GM23338 (cell line): ENCODE data around the gene ZSCAN26. TPM values are rescaled to one million over a fixed set of nuclear protein-coding genes. Genes with fewer than 3 reads are reported as not detected.

Experiments used
- ATAC-seq: fragments of 200-7000 bp; cut with Tn5 transposase; 3 replicates; pipeline ENCODE4 v1.9.1; 2020
- DNase-seq: peaks from one replicate; pipeline ENCODE4 v3.0.0-alpha.2; 2015; ENCODE audit warnings: low spot score
- H2AFZ ChIP-seq: fragments of 200-600 bp; sonication (generic); 2 replicates; pipeline ENCODE4 v1.8.0; 2016; ENCODE audit warnings: antibody characterized with exemption, mild to moderate bottlenecking, moderate library complexity
- H3F3A ChIP-seq: fragments of 200-600 bp; sonication (generic); replicated peaks from 2 replicates; pipeline ENCODE4 v1.8.0; 2017; ENCODE audit warnings: antibody characterized with exemption, mixed run types, low read depth
- H3K27ac ChIP-seq: fragments of 200-600 bp; sonication (generic); 2 replicates; pipeline ENCODE4 v1.6.1; 2016; ENCODE audit warnings: low read depth
- H3K27me3 ChIP-seq: fragments of 200-600 bp; sonication (generic); 2 replicates; pipeline ENCODE4 v1.8.0; 2016; ENCODE audit warnings: mild to moderate bottlenecking, mixed run types, moderate library complexity; ENCODE audit not compliant: insufficient read depth
- H3K36me3 ChIP-seq: fragments of 200-600 bp; sonication (generic); 2 replicates; pipeline ENCODE4 v1.8.0; 2016; ENCODE audit warnings: mild to moderate bottlenecking; ENCODE audit not compliant: insufficient read depth
- H3K4me1 ChIP-seq: fragments of 200-600 bp; sonication (generic); 2 replicates; pipeline ENCODE4 v1.8.0; 2016; ENCODE audit warnings: mild to moderate bottlenecking, moderate library complexity; ENCODE audit not compliant: insufficient read depth
- H3K4me2 ChIP-seq: fragments of 200-600 bp; sonication (generic); 2 replicates; pipeline ENCODE4 v1.7.1; 2017; ENCODE audit warnings: mixed run types
- H3K4me3 ChIP-seq: fragments of 200-600 bp; sonication (generic); 2 replicates; pipeline ENCODE4 v1.6.1; 2016; ENCODE audit warnings: mixed run types
- H3K79me2 ChIP-seq: fragments of 200-600 bp; sonication (generic); replicated peaks from 2 replicates; pipeline ENCODE4 v1.8.0; 2017; ENCODE audit warnings: mild to moderate bottlenecking; ENCODE audit not compliant: insufficient read depth
- H3K9me2 ChIP-seq: fragments of 200-600 bp; sonication (generic); 2 replicates; pipeline ENCODE4 v1.8.0; 2017; ENCODE audit not compliant: insufficient read depth
- H4K20me1 ChIP-seq: fragments of 200-600 bp; sonication (generic); replicated peaks from 2 replicates; pipeline ENCODE4 v1.8.0; 2017; ENCODE audit warnings: mild to moderate bottlenecking; ENCODE audit not compliant: insufficient read depth
- H3K27ac Mint-ChIP-seq: 2 replicates; pipeline ENCODE4 v1.8.0; 2020; ENCODE audit warnings: inconsistent platforms, mild to moderate bottlenecking, moderate library complexity, mixed read lengths
- H3K27me3 Mint-ChIP-seq: 3 replicates; pipeline ENCODE4 v1.8.0; 2022; ENCODE audit warnings: low read depth, mild to moderate bottlenecking, moderate library complexity, mixed read lengths, inconsistent platforms; ENCODE audit not compliant: insufficient read depth, poor library complexity
- H3K36me3 Mint-ChIP-seq: 3 replicates; pipeline ENCODE4 v1.8.0; 2021; ENCODE audit warnings: low read depth, mild to moderate bottlenecking, inconsistent platforms, moderate library complexity, mixed read lengths
- H3K4me1 Mint-ChIP-seq: 3 replicates; pipeline ENCODE4 v1.8.0; 2020; ENCODE audit warnings: mild to moderate bottlenecking, inconsistent platforms, mixed read lengths
- H3K4me3 Mint-ChIP-seq: 3 replicates; pipeline ENCODE4 v1.8.0; 2021; ENCODE audit warnings: moderate library complexity, mild to moderate bottlenecking, inconsistent platforms, mixed read lengths
- H3K9me3 Mint-ChIP-seq: 3 replicates; pipeline ENCODE4 v1.8.0; 2020; ENCODE audit warnings: moderate library complexity, mild to moderate bottlenecking, inconsistent platforms, mixed read lengths
- CREB1 ChIP-seq: fragments of 250-450 bp; sonication (Bioruptor Pico); IDR thresholded peaks from 2 replicates; pipeline ENCODE4 v1.5.0; 2020; ENCODE audit warnings: low read depth, mild to moderate bottlenecking, moderate library complexity
- CTCF ChIP-seq, 2 experiments: fragments of 200-600 bp in 1 of 2; sonication (generic) in 1 of 2; conservative IDR thresholded peaks; 2 replicates each; pipeline versions ENCODE4 v1.5.1 to v1.6.1; 2016 to 2017; ENCODE audit warnings: antibody characterized with exemption in 2 of 2, low read depth in 2 of 2, mild to moderate bottlenecking in 2 of 2, moderate library complexity in 1 of 2
- ETS1 ChIP-seq: IDR thresholded peaks from 2 replicates; pipeline ENCODE4 v1.6.1; 2016; ENCODE audit warnings: antibody characterized with exemption
- EZH2 ChIP-seq: fragments of 200-600 bp; sonication (generic); IDR thresholded peaks from one replicate; pipeline ENCODE4 v1.8.0; 2017; ENCODE audit warnings: antibody characterized with exemption, mild to moderate bottlenecking, low read depth; ENCODE audit not compliant: unreplicated experiment
- EZH2phosphoT487 ChIP-seq: fragments of 200-600 bp; sonication (generic); IDR thresholded peaks from one replicate; pipeline ENCODE4 v1.8.1; 2018; ENCODE audit warnings: antibody characterized with exemption; ENCODE audit not compliant: unreplicated experiment
- JUNB ChIP-seq: IDR thresholded peaks from one replicate; pipeline ENCODE4 v1.6.1; 2016; ENCODE audit warnings: antibody characterized with exemption; ENCODE audit not compliant: unreplicated experiment
- NANOG ChIP-seq: IDR thresholded peaks from 2 replicates; pipeline ENCODE4 v1.6.1; 2016; ENCODE audit warnings: antibody characterized with exemption, borderline replicate concordance
- POLR2AphosphoS5 ChIP-seq: IDR thresholded peaks from 2 replicates; pipeline ENCODE4 v1.6.1; 2016; ENCODE audit warnings: antibody characterized with exemption, low read depth
- REST ChIP-seq: IDR thresholded peaks from one replicate; pipeline ENCODE4 v1.6.1; 2018; ENCODE audit warnings: antibody characterized with exemption; ENCODE audit not compliant: unreplicated experiment
- STAT1 ChIP-seq: IDR thresholded peaks from one replicate; pipeline ENCODE4 v1.6.1; 2016; ENCODE audit warnings: antibody characterized with exemption; ENCODE audit not compliant: unreplicated experiment
- ZNF114 ChIP-seq: fragments of 250-450 bp; sonication (Bioruptor Pico); IDR thresholded peaks from 2 replicates; pipeline ENCODE4 v1.5.0; 2020; ENCODE audit warnings: mild to moderate bottlenecking, moderate library complexity
- ZNF331 ChIP-seq: fragments of 250-450 bp; sonication (Bioruptor Pico); IDR thresholded peaks from 2 replicates; pipeline ENCODE4 v1.5.0; 2020; ENCODE audit warnings: low read depth, mild to moderate bottlenecking, moderate library complexity
- ZNF462 ChIP-seq: fragments of 250-450 bp; sonication (Bioruptor Pico); IDR thresholded peaks from 2 replicates; pipeline ENCODE4 v1.5.0; 2020; ENCODE audit warnings: mild to moderate bottlenecking, moderate library complexity
- polyA plus RNA-seq: library from polyadenylated mRNA; unstranded; fragments of >200 nt; fragmentation: Nextera tagmentation; extraction: Ambion mirVana; gene quantifications from 2 replicates; pipeline ENCODE4 v1.2.1, GENCODE V29; 2016
- total RNA-seq: library from RNA; depleted of rRNA; stranded (reverse); fragments of >200 nt; shearing (Covaris generic); gene quantifications from 2 replicates; pipeline ENCODE4 v1.2.3, GENCODE V29; 2014

Gene ZSCAN26
- total and polyA plus RNA-seq, 2 experiments from 2014 or later, result 6.5 to 10.2 TPM

- Mint-ChIP-seq H3K4me1 (no peaks in the 10 kb centered on the region), H3K36me3 (peaks cover 4% of the 10 kb centered on the region; the same call in 2 of the 3 replicates), H3K4me3 (no peak overlapping the region), H3K27ac (no peak overlapping the region), H3K27me3 (no peaks in the 10 kb centered on the region), H3K9me3 (no peaks in the 10 kb centered on the region)
- H4K20me1 ChIP-seq, result 0 out of 2 replicates have a peak, but pooled peaks cover 5% of the 10 kb centered on the region
- H3K9me2 ChIP-seq, result no peaks in the 10 kb centered on the region
- H3K4me2 ChIP-seq, result no peak overlapping the region
- H3K27ac ChIP-seq, result no peak overlapping the region
- H3K4me1 ChIP-seq, result no peaks in the 10 kb centered on the region
- no peak overlapping the region for H2AFZ ChIP-seq
- TF ChIP-seq ZNF462 (CRISPR knock-in tag) (no peak), EZH2phosphoT487 (no peak), POLR2AphosphoS5 (no peak), CREB1 (CRISPR knock-in tag) (no peak), REST (no peak), EZH2 (no peak), CTCF (conservative IDR thresholded peaks at IDR 0.05; ENCODE audit: low read depth in 2 of 2) (no peak), ETS1 (no peak), ZNF331 (no peak), STAT1 (no peak), JUNB (no peak), NANOG (no peak), ZNF114 (no peak)
- no peaks in the 10 kb centered on the region for H3K27me3 ChIP-seq
- DNase-seq, result no peak
- H3F3A ChIP-seq, result no peaks in the 10 kb centered on the region
- ATAC-seq, result no peak
- no peak overlapping the region for H3K4me3 ChIP-seq
- H3K36me3 ChIP-seq, result no peaks in the 10 kb centered on the region
- H3K79me2 ChIP-seq, result no peaks in the 10 kb centered on the region
These were observed 28.4 kb downstream of the ZSCAN26 start for GRCh38 chr6:28295326-28295725.
